ENCODE data around the gene ARL4D.

ARL4D gene

DNA sequence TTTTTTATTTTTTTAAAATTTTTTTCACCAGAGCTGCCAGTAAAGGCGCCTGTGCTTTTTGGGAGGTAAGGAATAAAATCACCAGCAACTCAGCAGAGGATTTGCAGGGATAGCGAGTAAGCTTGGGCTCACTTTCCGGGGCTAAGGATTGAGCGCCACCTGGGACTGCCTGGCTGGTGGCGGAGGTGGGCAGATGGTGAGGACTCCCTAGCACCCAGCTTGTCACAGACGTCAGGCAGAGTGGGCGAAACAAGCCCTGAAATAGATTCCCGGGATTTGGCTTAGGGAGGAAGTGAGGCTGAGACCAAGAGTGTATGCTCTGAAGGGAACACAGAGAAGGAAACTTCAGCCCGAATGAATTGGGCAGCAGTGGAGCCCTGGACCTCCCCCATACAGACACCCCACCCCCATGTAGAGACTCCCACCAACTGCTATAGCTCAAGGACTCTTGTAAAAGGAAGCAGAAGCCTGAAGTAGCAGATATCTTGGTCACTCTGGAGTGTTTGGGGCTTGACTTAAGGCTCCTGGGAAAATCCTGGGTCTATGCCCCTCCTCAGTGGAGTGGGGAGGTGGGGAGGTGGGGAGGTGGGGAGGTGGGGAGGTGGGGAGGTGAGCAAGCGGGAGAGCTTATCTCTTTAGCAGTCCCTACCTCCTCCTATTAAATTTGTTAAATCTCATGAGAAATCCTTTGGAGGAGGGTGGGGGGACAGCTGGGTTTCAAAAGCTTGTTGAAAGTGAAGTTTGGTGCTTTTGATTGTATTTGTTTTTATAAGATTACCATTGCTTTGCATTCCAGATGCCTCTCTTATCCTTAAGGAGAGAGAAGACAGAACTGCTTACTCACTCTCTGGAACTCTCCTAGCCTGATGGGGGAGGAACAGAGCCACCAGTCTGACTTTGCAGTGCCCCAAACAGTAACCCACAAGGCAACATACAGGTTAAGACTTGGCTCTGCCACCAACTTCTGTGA lies 8.2 kb downstream of the ARL4D start:
- no peak for TF ChIP-seq CTCF (conservative IDR thresholded peaks at IDR 0.05; ENCODE audit: low read depth)
- peak overlapping the region; percentile 70 for H3K27ac ChIP-seq
- DNase-seq (ENCODE audit: low spot score): no peak
- POLR2A ChIA-PET (ENCODE audit: low non-redundant PET): no interaction called here
- CTCF ChIA-PET: interaction anchor here (1.0 kb wide), 1 partner anchor 76 kb away, joined by 3 read pairs; no protein-coding TSS in a partner anchor

GRCh38 chr17:43409131-43409530 lies 10.3 kb downstream of the ARL4D start:
- CTCF ChIA-PET: no interaction called here
- DNase-seq (ENCODE audit: low spot score): no peak
- peak overlapping the region; percentile 85 for H3K27ac ChIP-seq
- TF ChIP-seq CTCF (conservative IDR thresholded peaks at IDR 0.05; ENCODE audit: low read depth): no peak
- POLR2A ChIA-PET (ENCODE audit: low non-redundant PET): no interaction called here

DNA sequence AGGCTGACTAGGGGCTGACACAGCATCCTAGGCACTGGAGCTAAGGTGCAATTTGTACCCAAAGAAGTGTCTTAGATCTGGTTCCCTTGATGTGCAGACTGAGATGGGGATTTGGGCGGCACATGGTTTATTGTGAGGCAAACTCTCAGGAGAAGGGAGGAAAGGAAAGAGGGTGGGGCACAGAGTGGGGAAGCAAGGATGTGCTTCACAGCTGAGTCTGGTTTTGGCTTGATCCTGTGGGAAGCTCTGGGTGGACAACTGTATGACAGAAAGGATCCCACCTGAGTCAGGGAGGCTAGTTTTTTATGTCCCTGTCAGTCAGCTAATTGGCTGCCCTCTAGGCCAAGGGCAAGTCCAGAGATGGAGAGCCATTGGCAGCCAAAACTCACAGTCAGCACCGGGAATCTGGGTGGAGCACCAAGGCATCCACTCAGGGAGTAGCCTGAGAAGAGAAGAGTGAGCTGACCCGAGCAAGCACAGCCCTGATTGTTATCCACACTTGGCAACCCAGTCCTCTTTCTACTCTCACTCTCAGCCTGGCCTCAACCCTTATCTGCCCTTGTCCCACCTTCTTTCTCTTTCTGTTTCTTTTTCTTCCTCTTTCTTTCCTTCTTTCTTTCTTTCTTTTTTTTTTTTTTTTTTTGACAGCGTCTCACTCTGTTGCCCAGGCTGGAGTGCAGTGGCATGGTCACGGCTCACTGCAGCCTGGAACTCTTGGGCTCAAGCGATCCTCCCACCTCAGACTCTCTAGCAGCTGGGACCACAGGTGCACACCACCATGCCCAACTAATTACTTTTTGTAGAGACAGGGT lies 12.0 kb downstream of the ARL4D start:
- DNase-seq (ENCODE audit: low spot score): no peak
- TF ChIP-seq CTCF (conservative IDR thresholded peaks at IDR 0.05; ENCODE audit: low read depth): no peak
- ChIA-PET CTCF (interaction anchor here (1.0 kb wide), 1 partner anchor 73 kb away, joined by 3 read pairs; the partner anchor contains the start of gene DHX8), POLR2A (ENCODE audit: low non-redundant PET) (interaction anchor here (1.4 kb wide), 1 partner anchor 10 kb away, joined by 3 read pairs; no protein-coding TSS in a partner anchor)
- H3K27ac ChIP-seq: peak overlapping the region; percentile 85

DNA sequence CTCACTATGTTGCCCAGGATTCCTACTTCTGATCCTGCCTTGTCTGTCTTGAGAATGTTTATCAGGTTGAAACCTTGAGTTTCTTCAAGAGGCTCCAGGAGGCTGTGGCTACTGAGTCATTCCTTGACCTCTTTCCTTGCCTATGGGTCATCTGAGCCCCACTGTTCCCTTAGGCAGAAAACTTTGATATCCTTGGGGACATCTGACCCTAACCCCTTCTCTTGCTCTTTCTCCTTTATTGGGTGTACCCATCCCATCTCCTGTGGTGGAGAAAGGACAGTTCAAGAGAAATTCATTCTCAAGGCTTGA lies 12.5 kb downstream of the ARL4D start:
- ChIA-PET CTCF (no interaction called here), POLR2A (ENCODE audit: low non-redundant PET) (interaction anchor here (1.4 kb wide), 1 partner anchor 10 kb away, joined by 3 read pairs; no protein-coding TSS in a partner anchor)
- TF ChIP-seq CTCF (conservative IDR thresholded peaks at IDR 0.05; ENCODE audit: low read depth): no peak
- peak overlapping the region; percentile 85 for H3K27ac ChIP-seq
- no peak for DNase-seq (ENCODE audit: low spot score)

DNA sequence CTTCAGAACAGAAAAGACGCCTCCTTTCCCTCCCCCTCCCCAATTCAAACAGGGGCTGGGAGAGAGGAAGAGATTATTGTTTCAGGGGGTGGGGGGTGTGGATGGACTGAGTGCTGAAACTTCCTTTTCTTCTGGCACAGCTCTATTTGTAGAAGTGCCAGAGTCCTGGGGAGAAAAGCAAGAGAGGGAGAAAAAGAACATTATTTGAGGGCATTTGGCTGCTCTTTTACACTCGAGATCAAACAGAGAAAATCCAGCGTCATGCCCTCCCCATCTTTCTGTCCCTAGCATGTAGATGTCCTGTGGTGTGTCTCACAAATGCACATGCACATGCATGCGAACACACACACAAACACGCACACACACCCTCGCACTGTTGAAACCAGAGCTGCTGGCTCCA lies 13.0 kb downstream of the ARL4D start:
- H3K27ac ChIP-seq: peak overlapping the region; percentile 55
- POLR2A ChIA-PET (ENCODE audit: low non-redundant PET): no interaction called here
- DNase-seq (ENCODE audit: low spot score): no peak
- CTCF ChIA-PET: no interaction called here
- TF ChIP-seq CTCF (conservative IDR thresholded peaks at IDR 0.05; ENCODE audit: low read depth): no peak

GRCh38 chr17:43412166-43412565 lies 13.4 kb downstream of the ARL4D start:
- no peak for DNase-seq (ENCODE audit: low spot score)
- POLR2A ChIA-PET (ENCODE audit: low non-redundant PET): no interaction called here
- peak overlapping the region; percentile 55 for H3K27ac ChIP-seq
- TF ChIP-seq CTCF (conservative IDR thresholded peaks at IDR 0.05; ENCODE audit: low read depth): no peak
- CTCF ChIA-PET: no interaction called here

Measured in RWPE1 (cell line).